MCF 10A (cell line): ENCODE measurements around the gene SORCS1. TPM values are rescaled to one million over a fixed set of nuclear protein-coding genes. Genes with fewer than 3 reads are reported as not detected.

Experiments
- BruUV-seq: library from RNA; stranded (reverse); fragments of 400-500 nt; replicated peaks from 2 replicates; lab custom pipeline; 2021; lab: Mats Ljungman, UMichigan
- CTCF ChIA-PET: fragments of 300-600 bp; sonication (Branson Sonifier 250); formaldehyde crosslinking; extraction: SDS; loops from one replicate; lab custom pipeline; 2021; ENCODE audit warnings: antibody characterized with exemption, inconsistent platforms; lab: Yijun Ruan, JAX
- POLR2A ChIA-PET: fragments of 300-600, 350-650 bp; sonication (Branson Sonifier 250); formaldehyde crosslinking; extraction: SDS; loops from one replicate; lab custom pipeline; 2020; ENCODE audit warnings: antibody characterized with exemption, inconsistent platforms; lab: Yijun Ruan, JAX
- DNase-seq: peaks from one replicate; pipeline ENCODE4 v3.0.0-alpha.2; 2018; ENCODE audit not compliant: unreplicated experiment
- H3K27ac Mint-ChIP-seq: one replicate; pipeline ENCODE4 v1.8.0; 2022; ENCODE audit warnings: mild to moderate bottlenecking, low read depth, mixed read lengths; ENCODE audit not compliant: unreplicated experiment
- H3K27me3 Mint-ChIP-seq: one replicate; pipeline ENCODE4 v1.8.0; 2022; ENCODE audit warnings: mixed read lengths; ENCODE audit not compliant: insufficient read depth, unreplicated experiment
- H3K36me3 Mint-ChIP-seq: one replicate; pipeline ENCODE4 v1.8.0; 2022; ENCODE audit warnings: mild to moderate bottlenecking, moderate library complexity, mixed read lengths; ENCODE audit not compliant: insufficient read depth, unreplicated experiment
- H3K4me1 Mint-ChIP-seq: one replicate; pipeline ENCODE4 v1.8.0; 2022; ENCODE audit warnings: mixed read lengths; ENCODE audit not compliant: insufficient read depth, unreplicated experiment
- H3K4me3 Mint-ChIP-seq: one replicate; pipeline ENCODE4 v1.8.0; 2022; ENCODE audit warnings: mild to moderate bottlenecking, moderate library complexity, mixed read lengths; ENCODE audit not compliant: unreplicated experiment
- H3K9me3 Mint-ChIP-seq: one replicate; pipeline ENCODE4 v1.8.0; 2022; ENCODE audit warnings: mixed read lengths; ENCODE audit not compliant: unreplicated experiment
- intact Hi-C: fragments of 100-400 bp; cut with micrococcal nuclease; formaldehyde crosslinking; loops from 2 replicates; pipeline ENCODE4 v1.14.1; 2022
- total RNA-seq: library from RNA; stranded (reverse); gene quantifications from 2 replicates; pipeline ENCODE4 v1.2.3, GENCODE V29; 2022
- TF ChIP-seq, protein P1 (sequence below): fragments of 200-600 bp; IDR thresholded peaks from one replicate; pipeline ENCODE4 v1.8.0; 2022; ENCODE audit warnings: antibody characterized with exemption, mild to moderate bottlenecking; ENCODE audit not compliant: unreplicated experiment

The SORCS1 gene
- total RNA-seq, 1 experiment from 2014 or later, result 0.54 TPM

DNA sequence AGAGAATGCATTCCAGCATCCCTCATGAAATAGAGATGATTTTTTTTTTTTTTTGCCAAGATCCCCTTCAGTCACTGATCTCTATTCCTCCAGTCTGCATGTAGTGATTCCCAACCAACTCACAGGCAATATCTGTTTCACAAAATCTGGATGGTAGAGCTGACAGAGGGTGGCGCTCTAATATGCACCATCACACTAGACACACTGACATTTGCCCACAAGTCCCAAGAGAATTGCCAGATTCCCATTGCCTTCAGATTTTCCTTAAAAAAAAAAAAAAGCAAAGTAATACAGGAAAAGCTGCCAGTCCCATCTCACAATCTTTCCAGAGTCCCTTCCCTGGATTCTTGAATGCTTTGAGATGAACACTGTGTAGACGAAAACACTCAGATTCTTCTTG, 301.0 kb downstream of the SORCS1 start:
- intact Hi-C loops, result no loop called here
- Mint-ChIP-seq H3K9me3 (no peaks in the 10 kb centered on the region), H3K4me3 (no peak overlapping the region), H3K36me3 (no peaks in the 10 kb centered on the region), H3K27ac (no peak overlapping the region), H3K27me3 (no peaks in the 10 kb centered on the region), H3K4me1 (no peaks in the 10 kb centered on the region)
- POLR2A ChIA-PET, result no interaction called here
- no TSS peak for BruUV-seq
- CTCF ChIA-PET, result interaction anchor here (0.6 kb wide), 1 partner anchor 790 kb away, joined by 3 read pairs; no protein-coding TSS in a partner anchor
- TF ChIP-seq, protein P1, sequence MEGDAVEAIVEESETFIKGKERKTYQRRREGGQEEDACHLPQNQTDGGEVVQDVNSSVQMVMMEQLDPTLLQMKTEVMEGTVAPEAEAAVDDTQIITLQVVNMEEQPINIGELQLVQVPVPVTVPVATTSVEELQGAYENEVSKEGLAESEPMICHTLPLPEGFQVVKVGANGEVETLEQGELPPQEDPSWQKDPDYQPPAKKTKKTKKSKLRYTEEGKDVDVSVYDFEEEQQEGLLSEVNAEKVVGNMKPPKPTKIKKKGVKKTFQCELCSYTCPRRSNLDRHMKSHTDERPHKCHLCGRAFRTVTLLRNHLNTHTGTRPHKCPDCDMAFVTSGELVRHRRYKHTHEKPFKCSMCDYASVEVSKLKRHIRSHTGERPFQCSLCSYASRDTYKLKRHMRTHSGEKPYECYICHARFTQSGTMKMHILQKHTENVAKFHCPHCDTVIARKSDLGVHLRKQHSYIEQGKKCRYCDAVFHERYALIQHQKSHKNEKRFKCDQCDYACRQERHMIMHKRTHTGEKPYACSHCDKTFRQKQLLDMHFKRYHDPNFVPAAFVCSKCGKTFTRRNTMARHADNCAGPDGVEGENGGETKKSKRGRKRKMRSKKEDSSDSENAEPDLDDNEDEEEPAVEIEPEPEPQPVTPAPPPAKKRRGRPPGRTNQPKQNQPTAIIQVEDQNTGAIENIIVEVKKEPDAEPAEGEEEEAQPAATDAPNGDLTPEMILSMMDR, result no peak
- DNase-seq, result no peak

DNA sequence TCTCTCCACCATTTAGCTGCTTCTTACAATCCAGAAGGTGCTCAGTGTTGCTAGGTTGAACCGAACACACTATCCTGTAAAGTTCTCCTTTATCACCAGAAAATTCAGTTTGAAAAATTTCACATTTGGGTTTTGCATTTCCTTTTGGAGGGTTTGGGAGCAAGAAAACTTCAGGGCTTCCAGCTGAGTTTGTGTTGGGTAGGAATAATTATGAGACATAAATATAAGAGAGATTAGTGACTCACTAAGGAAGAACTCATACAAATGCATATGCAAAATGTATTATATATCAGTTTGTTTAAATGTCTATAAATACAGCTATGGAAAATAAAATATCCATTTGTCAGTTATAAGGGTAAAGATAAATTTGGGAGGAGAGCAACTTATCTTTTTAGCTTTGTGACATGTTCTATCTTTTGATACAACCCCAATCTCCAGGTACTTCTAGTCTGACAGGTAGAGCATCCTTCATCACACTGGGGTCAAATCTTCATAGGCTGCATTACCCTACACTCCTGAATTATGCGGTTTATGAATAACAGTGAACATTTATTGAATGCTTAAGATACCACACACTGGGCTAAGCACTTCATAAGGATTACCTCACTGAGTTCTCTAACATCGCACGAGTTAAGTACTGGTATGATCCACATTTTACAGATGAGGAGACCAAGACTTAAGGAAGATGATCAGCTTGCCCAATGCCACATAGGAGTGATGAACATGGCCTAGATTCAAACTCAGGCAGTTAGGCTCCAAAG, 304.4 kb downstream of the SORCS1 start:
- intact Hi-C loops, result no loop called here
- no peaks in the 10 kb centered on the region for H3K27me3 Mint-ChIP-seq
- TF ChIP-seq, protein P1, result no peak
- no peak overlapping the region for H3K27ac Mint-ChIP-seq
- ChIA-PET POLR2A (interaction anchor here (1.3 kb wide), 1 partner anchor 24 kb away, joined by 3 read pairs; no protein-coding TSS in a partner anchor), CTCF (interaction anchor here (0.6 kb wide), 1 partner anchor 125 kb away, joined by 3 read pairs; no protein-coding TSS in a partner anchor)
- H3K9me3 Mint-ChIP-seq, result peaks cover 7% of the 10 kb centered on the region
- no peak overlapping the region for H3K4me3 Mint-ChIP-seq
- no peak for DNase-seq
- H3K36me3 Mint-ChIP-seq, result no peaks in the 10 kb centered on the region
- BruUV-seq, result no TSS peak
- no peaks in the 10 kb centered on the region for H3K4me1 Mint-ChIP-seq

DNA sequence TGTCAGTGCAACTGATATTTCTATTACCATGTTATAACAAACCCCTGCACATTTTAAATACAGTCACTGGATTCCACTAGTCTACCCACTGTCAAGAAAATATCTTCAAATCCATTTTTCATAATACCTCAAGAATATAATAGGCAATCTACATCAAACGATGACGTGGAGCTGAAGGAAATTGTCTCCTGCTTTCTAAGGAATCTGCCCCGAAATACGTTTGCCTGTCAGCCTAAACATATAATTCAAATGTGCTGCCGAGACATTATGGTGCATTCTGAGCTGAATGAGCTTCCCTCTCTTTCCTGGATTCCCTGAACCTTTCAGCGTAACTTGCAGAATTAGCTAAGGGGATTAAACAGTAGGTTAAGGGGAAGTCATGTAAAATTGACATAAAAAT, 306.8 kb downstream of the SORCS1 start:
- ChIA-PET CTCF (interaction anchor here (0.6 to 2.1 kb wide), 2 partner anchors 12 to 1578 kb away, joined by 3 to 5 read pairs; no protein-coding TSS in a partner anchor), POLR2A (no interaction called here)
- intact Hi-C loops, result no loop called here
- Mint-ChIP-seq H3K27ac (no peak overlapping the region), H3K36me3 (no peaks in the 10 kb centered on the region), H3K9me3 (peaks cover 15% of the 10 kb centered on the region), H3K27me3 (no peaks in the 10 kb centered on the region), H3K4me1 (no peaks in the 10 kb centered on the region), H3K4me3 (no peak overlapping the region)
- DNase-seq, result no peak
- BruUV-seq, result no TSS peak
- TF ChIP-seq, protein P1, result no peak

DNA sequence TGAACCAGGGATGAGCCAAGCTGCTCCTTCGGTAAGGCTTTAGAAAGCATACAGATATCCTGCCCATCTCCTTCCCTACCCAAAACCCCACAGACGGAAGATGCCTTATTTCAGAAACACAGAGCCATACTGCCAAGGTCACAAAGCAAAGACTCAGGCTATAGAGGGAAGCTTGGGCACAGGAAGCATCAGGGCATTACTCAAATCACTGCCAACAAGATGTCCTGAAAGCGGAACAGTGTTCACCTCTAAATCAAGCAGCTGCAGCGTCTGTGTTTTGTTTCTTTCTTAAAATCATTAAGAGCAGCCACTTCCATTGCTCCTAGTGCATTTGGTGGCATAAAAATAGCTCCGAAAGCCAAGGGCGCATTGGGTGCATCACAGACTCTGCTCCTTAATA, 307.3 kb downstream of the SORCS1 start:
- no peak for DNase-seq
- CTCF ChIA-PET, result interaction anchor here (2.1 kb wide), 1 partner anchor 12 kb away, joined by 5 read pairs; no protein-coding TSS in a partner anchor
- Mint-ChIP-seq H3K4me1 (no peaks in the 10 kb centered on the region), H3K36me3 (no peaks in the 10 kb centered on the region), H3K4me3 (no peak overlapping the region), H3K9me3 (peaks cover 15% of the 10 kb centered on the region), H3K27ac (no peak overlapping the region), H3K27me3 (no peaks in the 10 kb centered on the region)
- intact Hi-C loops, result no loop called here
- TF ChIP-seq, protein P1, result no peak
- POLR2A ChIA-PET, result no interaction called here
- BruUV-seq, result no TSS peak
